RWPE2 (cell line): Measurements from ENCODE around the gene LIMS1.

ENCODE experiments used
- ATAC-seq: fragments of 200-7000 bp; cut with Tn5 transposase; 3 replicates; pipeline ENCODE4 v1.9.1; 2021; ENCODE audit warnings: low read depth
- DNase-seq: peaks from one replicate; pipeline ENCODE4 v3.0.0-alpha.2; 2020; ENCODE audit warnings: low spot score
- H3K27ac ChIP-seq: fragments of 450-650 bp; 2 replicates; pipeline ENCODE4 v1.5.1; 2017; ENCODE audit warnings: mild to moderate bottlenecking; ENCODE audit not compliant: poor library complexity, severe bottlenecking
- H3K27me3 ChIP-seq: fragments of 250-450 bp; sonication (Bioruptor Pico); 2 replicates; pipeline ENCODE4 v1.5.1; 2021; ENCODE audit warnings: mild to moderate bottlenecking, moderate library complexity; ENCODE audit not compliant: insufficient read depth, poor library complexity, severe bottlenecking
- H3K36me3 ChIP-seq: fragments of 250-450 bp; sonication (Bioruptor Pico); 2 replicates; pipeline ENCODE4 v1.5.1; 2020; ENCODE audit warnings: low read depth, mild to moderate bottlenecking, moderate library complexity
- H3K4me1 ChIP-seq: fragments of 250-450 bp; sonication (Bioruptor Pico); 2 replicates; pipeline ENCODE4 v1.5.1; 2021; ENCODE audit warnings: mild to moderate bottlenecking, moderate library complexity; ENCODE audit not compliant: insufficient read depth, poor library complexity, severe bottlenecking
- H3K4me3 ChIP-seq: fragments of 250-450 bp; sonication (Bioruptor Pico); 2 replicates; pipeline ENCODE4 v1.5.1; 2021; ENCODE audit warnings: mild to moderate bottlenecking, moderate library complexity; ENCODE audit not compliant: severe bottlenecking
- H3K9me3 ChIP-seq: fragments of 250-450 bp; sonication (Bioruptor Pico); 2 replicates; pipeline ENCODE4 v1.5.1; 2021; ENCODE audit warnings: mild to moderate bottlenecking, moderate library complexity; ENCODE audit not compliant: severe bottlenecking
- CTCF ChIP-seq: fragments of 450-650 bp; IDR thresholded peaks from one replicate; pipeline ENCODE4 v1.5.1; 2017; ENCODE audit warnings: mild to moderate bottlenecking, moderate library complexity; ENCODE audit not compliant: poor library complexity, severe bottlenecking

The LIMS1 gene

GRCh38 chr2:108612153-108612513 is 77.9 kb downstream of the LIMS1 start:
- H3K4me1 ChIP-seq: peaks cover 53% of the 10 kb centered on the region
- peak; percentile 13; the same call in 1 of the 3 replicates for ATAC-seq
- H3K4me3 ChIP-seq: no peak overlapping the region
- no peak for TF ChIP-seq CTCF
- DNase-seq: no peak
- H3K27ac ChIP-seq: peak overlapping the region; percentile 84
- no peaks in the 10 kb centered on the region for H3K36me3 ChIP-seq
- H3K9me3 ChIP-seq: no peaks in the 10 kb centered on the region
- no peaks in the 10 kb centered on the region for H3K27me3 ChIP-seq

DNA sequence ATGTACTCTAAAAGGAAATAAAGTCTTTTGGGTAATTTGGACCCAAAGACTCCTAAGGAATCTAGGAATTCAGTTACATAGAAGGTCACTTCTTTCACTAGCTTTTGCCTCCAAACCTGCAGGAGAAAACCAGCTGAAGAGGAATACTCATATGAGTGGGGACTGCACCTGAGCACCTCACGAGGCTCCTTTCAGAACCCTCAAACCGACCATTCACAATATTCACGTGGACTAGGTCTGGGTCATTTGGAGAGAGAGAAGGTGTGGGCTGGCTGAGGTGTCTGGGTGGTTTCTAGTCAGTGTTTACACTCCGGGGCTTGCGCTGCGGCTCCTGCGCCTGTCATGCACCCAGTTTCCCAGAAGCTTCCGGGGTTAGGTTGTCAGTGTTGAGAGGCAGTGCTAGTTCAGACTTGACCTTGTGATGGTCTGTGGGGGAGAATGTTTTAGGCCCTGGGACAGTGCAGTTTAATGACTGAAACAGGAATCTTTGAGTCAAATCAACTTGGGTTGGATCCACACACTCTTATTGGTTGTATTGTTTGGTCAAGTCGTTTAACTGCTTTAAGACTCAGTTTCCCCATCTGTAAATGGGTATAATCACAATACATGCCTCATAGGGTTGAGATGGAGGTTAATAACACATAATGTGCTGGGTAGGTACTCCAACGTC is 78.4 kb downstream of the LIMS1 start:
- Histone ChIP-seq H3K4me3 (no peak overlapping the region), H3K4me1 (peaks cover 55% of the 10 kb centered on the region), H3K36me3 (no peaks in the 10 kb centered on the region), H3K9me3 (no peaks in the 10 kb centered on the region), H3K27me3 (no peaks in the 10 kb centered on the region), H3K27ac (peak overlapping the region; percentile 84)
- ATAC-seq (peak; percentile 62), DNase-seq (no peak)
- TF ChIP-seq CTCF: no peak

- no peaks in the 10 kb centered on the region for H3K36me3 ChIP-seq
- 0 out of 3 replicates have a peak, but pooled peaks have one; percentile 4 for ATAC-seq
- H3K4me3 ChIP-seq: no peak overlapping the region
- no peaks in the 10 kb centered on the region for H3K27me3 ChIP-seq
- no peak for TF ChIP-seq CTCF
- H3K9me3 ChIP-seq: no peaks in the 10 kb centered on the region
- peaks cover 61% of the 10 kb centered on the region for H3K4me1 ChIP-seq
- DNase-seq: no peak
- H3K27ac ChIP-seq: peak overlapping the region; percentile 84
Observed at GRCh38 chr2:108613261-108614042, 79.2 kb downstream of the LIMS1 start.

DNA sequence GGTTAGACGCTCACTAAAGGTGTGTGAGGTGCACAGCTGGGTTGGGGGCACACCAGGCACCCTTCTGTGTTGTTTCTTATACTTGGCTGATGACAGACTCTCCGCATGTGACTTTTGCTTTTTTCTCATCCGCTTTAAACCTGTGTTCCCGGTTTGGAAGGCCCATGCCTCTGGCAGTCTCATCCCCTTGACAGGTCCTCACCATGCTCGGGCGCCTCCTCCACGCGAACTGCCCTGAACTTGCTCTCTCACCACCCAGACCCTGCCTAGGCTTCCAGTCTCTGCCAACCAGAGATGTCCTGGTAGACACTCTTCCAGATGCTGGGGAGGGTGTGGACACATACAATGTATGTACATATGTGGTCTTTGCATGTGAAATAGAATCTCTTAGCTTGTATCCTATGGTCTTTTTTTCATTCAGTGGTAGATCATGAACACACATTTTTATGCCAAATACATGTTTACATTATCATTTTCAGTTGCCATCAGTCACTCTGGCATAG is 79.8 kb downstream of the LIMS1 start:
- Histone ChIP-seq H3K4me1 (peaks cover 64% of the 10 kb centered on the region), H3K27ac (peak overlapping the region; percentile 84), H3K4me3 (no peak overlapping the region), H3K27me3 (no peaks in the 10 kb centered on the region), H3K36me3 (no peaks in the 10 kb centered on the region), H3K9me3 (no peaks in the 10 kb centered on the region)
- DNase-seq: no peak
- ATAC-seq: no peak
- TF ChIP-seq CTCF: no peak
